GM21381 (cell line): Measurements from ENCODE around the gene CGB5.
A peak's percentile ranks its signal among the peaks of the same experiment; 100 is the strongest.
"Not testable (repeated sequence)": the region's sequence is repeated elsewhere in the genome, so short reads cannot be mapped to it uniquely, and the experiment has no call there.

Experiments used
- ATAC-seq: cut with Tn5 transposase; IDR thresholded peaks from one replicate; pipeline ENCODE4 v1.9.1; 2021; ENCODE audit warnings: mild to moderate bottlenecking, moderate library complexity; ENCODE audit not compliant: unreplicated experiment

CGB5 gene

GRCh38 chr19:49043548-49043947 lies at the start of gene CGB5:
Gene CGB5, plus strand, starts transcription at chr19:49043848. Its CDS starts 362 bp downstream, at chr19:49044210.
- not testable (repeated sequence) for ATAC-seq

GRCh38 chr19:48994035-48994386 lies 49.6 kb upstream of the CGB5 start:
- no peak for ATAC-seq

GRCh38 chr19:48997972-48998371 lies 45.7 kb upstream of the CGB5 start:
- no peak for ATAC-seq

- ATAC-seq = no peak
Observed at GRCh38 chr19:48999481-49000325, 43.9 kb upstream of the CGB5 start.

GRCh38 chr19:49004133-49004532 lies 39.5 kb upstream of the CGB5 start:
- ATAC-seq = no peak

- no peak for ATAC-seq
Observed at GRCh38 chr19:49004964-49005614, 38.6 kb upstream of the CGB5 start.

- no peak for ATAC-seq
Observed at GRCh38 chr19:49006905-49007304, 36.7 kb upstream of the CGB5 start.

- no peak for ATAC-seq
Observed at GRCh38 chr19:49009828-49010227, 33.8 kb upstream of the CGB5 start.

- ATAC-seq = no peak
Observed at GRCh38 chr19:49010453-49010852, 33.2 kb upstream of the CGB5 start.

- no peak for ATAC-seq
Observed at GRCh38 chr19:49011194-49011593, 32.5 kb upstream of the CGB5 start.

- ATAC-seq = no peak
Observed at GRCh38 chr19:49014123-49014869, 29.4 kb upstream of the CGB5 start.

GRCh38 chr19:49014870-49015255 lies 28.8 kb upstream of the CGB5 start:
- ATAC-seq = no peak

- no peak for ATAC-seq
Observed at GRCh38 chr19:49016067-49016839, 27.4 kb upstream of the CGB5 start.

- ATAC-seq = no peak
Observed at GRCh38 chr19:49017041-49017665, 26.5 kb upstream of the CGB5 start, which contains the start of gene LHB. Gene LHB, minus strand, starts transcription at chr19:49017091. Its CDS starts 10 bp downstream, at chr19:49017081.

GRCh38 chr19:49017666-49018351 lies 25.8 kb upstream of the CGB5 start:
- peak; percentile 57 for ATAC-seq

- ATAC-seq = not testable (repeated sequence)
Observed at GRCh38 chr19:49018388-49019241, 25.0 kb upstream of the CGB5 start.

- ATAC-seq = no peak
Observed at GRCh38 chr19:49019242-49019932, 24.3 kb upstream of the CGB5 start.

GRCh38 chr19:49020342-49020741 lies 23.3 kb upstream of the CGB5 start:
- no peak for ATAC-seq
